ENCODE data around the gene UGT1A7.

The UGT1A7 gene

DNA sequence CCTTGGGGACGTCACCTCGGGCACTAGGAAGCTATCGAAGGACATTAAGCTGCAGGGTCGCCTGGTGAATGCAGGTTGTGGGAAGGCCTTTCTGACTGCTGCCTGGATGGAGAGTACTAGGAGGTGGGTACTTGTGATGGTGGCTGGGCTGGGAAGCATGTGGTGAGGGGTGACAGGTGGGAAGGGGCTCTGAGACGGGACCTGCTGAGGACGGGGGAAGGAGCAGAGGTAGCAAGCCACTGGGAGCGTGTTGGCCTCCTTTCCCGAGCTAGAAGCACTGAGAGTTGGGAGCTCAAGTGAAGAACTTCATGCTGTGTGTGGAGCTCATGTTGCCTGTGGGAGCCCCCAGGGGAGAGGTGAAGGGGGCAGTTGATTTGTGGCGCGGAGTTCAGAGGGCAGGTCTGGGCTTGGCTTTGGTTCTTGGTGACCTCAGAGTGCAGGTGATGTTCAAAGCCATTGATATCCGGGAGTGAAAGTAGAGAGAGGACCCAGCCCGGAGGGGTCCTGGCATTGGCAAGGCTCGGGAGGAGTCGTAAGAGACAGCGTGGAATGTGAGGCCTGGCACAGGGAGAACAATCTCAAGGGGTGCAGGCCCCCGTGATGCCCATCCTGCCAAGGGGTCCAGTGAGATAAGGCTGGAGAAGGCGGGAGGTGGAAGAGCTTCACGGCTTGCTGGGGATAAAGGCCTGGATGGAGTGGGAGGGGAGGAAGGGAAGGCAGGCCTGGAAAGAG, 109.6 kb downstream of the UGT1A7 start:
- Histone ChIP-seq H3K9me3 (ENCODE audit: insufficient read depth, low read length, severe bottlenecking) (no peaks in the 10 kb centered on the region), H3K4me3 (ENCODE audit: low read depth in 1 of 2, low read length in 2 of 2) (no peak overlapping the region), H4K20me1 (ENCODE audit: insufficient read depth, low read length) (no peaks in the 10 kb centered on the region), H3K79me2 (ENCODE audit: insufficient read depth, low read length) (no peaks in the 10 kb centered on the region), H3K4me2 (ENCODE audit: insufficient read depth, low read length) (no peak overlapping the region), H3K9ac (ENCODE audit: low read depth, low read length) (no peak overlapping the region), H3K36me3 (ENCODE audit: insufficient read depth, low read length) (no peaks in the 10 kb centered on the region), H3K27ac (ENCODE audit: low read length) (no peak overlapping the region), H3K4me1 (ENCODE audit: insufficient read depth, low read length) (no peaks in the 10 kb centered on the region), H2AFZ (ENCODE audit: low read depth, low read length) (no peak overlapping the region), H3K27me3 (ENCODE audit: insufficient read depth, low read length, poor library complexity) (no peaks in the 10 kb centered on the region)
- no peak for DNase-seq
- ATAC-seq (ENCODE audit: insufficient read depth, low read depth), result no peak
- TF ChIP-seq EZH2 (IDR thresholded peaks at IDR 0.05; ENCODE audit: borderline replicate concordance, low read depth, low read length, severe bottlenecking), result no peak
- TF ChIP-seq, protein P1, sequence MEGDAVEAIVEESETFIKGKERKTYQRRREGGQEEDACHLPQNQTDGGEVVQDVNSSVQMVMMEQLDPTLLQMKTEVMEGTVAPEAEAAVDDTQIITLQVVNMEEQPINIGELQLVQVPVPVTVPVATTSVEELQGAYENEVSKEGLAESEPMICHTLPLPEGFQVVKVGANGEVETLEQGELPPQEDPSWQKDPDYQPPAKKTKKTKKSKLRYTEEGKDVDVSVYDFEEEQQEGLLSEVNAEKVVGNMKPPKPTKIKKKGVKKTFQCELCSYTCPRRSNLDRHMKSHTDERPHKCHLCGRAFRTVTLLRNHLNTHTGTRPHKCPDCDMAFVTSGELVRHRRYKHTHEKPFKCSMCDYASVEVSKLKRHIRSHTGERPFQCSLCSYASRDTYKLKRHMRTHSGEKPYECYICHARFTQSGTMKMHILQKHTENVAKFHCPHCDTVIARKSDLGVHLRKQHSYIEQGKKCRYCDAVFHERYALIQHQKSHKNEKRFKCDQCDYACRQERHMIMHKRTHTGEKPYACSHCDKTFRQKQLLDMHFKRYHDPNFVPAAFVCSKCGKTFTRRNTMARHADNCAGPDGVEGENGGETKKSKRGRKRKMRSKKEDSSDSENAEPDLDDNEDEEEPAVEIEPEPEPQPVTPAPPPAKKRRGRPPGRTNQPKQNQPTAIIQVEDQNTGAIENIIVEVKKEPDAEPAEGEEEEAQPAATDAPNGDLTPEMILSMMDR (IDR thresholded peaks at IDR 0.05; ENCODE audit: borderline replicate concordance, extremely low read depth, low read length, poor library complexity, severe bottlenecking), result no peak

DNA sequence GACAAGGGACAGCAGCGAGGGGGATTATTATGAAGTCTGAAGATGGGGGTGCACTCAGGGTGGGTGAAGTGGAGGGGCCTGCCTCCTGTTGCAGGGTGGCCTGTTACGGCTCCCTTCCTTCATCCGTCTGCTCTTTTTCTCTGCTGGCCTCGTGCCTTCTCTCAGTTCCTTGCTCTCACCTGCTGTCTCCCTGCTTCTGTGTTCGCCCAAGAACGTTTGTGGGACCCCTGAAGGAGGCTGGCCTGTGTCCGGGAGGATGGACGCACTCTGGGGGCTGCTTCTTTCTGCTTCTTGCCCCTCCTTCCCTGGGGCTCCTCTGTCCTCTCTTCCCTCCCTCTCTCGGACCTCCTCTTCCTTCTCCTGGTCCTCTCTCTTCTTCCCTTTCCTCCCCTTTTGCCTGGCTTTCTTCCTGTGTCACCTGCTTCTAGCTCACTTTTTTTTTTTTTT, 110.2 kb downstream of the UGT1A7 start:
- Histone ChIP-seq H3K4me1 (ENCODE audit: insufficient read depth, low read length) (no peaks in the 10 kb centered on the region), H3K4me2 (ENCODE audit: insufficient read depth, low read length) (no peak overlapping the region), H3K4me3 (ENCODE audit: low read depth in 1 of 2, low read length in 2 of 2) (no peak overlapping the region), H3K36me3 (ENCODE audit: insufficient read depth, low read length) (no peaks in the 10 kb centered on the region), H2AFZ (ENCODE audit: low read depth, low read length) (no peak overlapping the region), H4K20me1 (ENCODE audit: insufficient read depth, low read length) (no peaks in the 10 kb centered on the region), H3K27ac (ENCODE audit: low read length) (no peak overlapping the region), H3K9ac (ENCODE audit: low read depth, low read length) (no peak overlapping the region), H3K9me3 (ENCODE audit: insufficient read depth, low read length, severe bottlenecking) (no peaks in the 10 kb centered on the region), H3K27me3 (ENCODE audit: insufficient read depth, low read length, poor library complexity) (no peaks in the 10 kb centered on the region), H3K79me2 (ENCODE audit: insufficient read depth, low read length) (no peaks in the 10 kb centered on the region)
- TF ChIP-seq, protein P1 (IDR thresholded peaks at IDR 0.05; ENCODE audit: borderline replicate concordance, extremely low read depth, low read length, poor library complexity, severe bottlenecking), result no peak
- TF ChIP-seq EZH2 (IDR thresholded peaks at IDR 0.05; ENCODE audit: borderline replicate concordance, low read depth, low read length, severe bottlenecking), result no peak
- ATAC-seq (ENCODE audit: insufficient read depth, low read depth) (no peak), DNase-seq (no peak)

DNA sequence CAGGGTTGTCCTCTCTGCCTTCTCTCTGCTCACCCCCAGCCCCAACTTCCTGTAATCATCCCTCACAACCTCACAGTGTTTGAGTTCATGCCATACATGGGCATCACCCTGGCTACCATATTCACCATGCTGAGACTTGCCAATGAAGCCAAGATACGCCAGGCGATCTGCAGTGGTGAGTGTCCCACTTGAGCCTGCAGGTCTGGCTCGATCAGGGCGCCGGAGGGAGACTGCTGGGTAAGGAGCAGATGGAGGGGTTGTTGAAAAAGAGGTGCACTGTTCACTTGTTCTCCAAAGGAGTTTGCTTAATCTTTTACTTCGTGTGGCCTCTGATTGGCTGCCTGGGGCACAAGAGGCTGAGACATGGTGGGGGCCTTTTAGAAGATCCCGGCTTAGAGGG, 111.0 kb downstream of the UGT1A7 start:
- no peak overlapping the region for H3K4me3 ChIP-seq (ENCODE audit: low read depth in 1 of 2, low read length in 2 of 2)
- H3K36me3 ChIP-seq (ENCODE audit: insufficient read depth, low read length), result no peaks in the 10 kb centered on the region
- H3K9me3 ChIP-seq (ENCODE audit: insufficient read depth, low read length, severe bottlenecking), result no peaks in the 10 kb centered on the region
- H3K4me1 ChIP-seq (ENCODE audit: insufficient read depth, low read length), result no peaks in the 10 kb centered on the region
- no peak for DNase-seq
- no peaks in the 10 kb centered on the region for H4K20me1 ChIP-seq (ENCODE audit: insufficient read depth, low read length)
- H3K27ac ChIP-seq (ENCODE audit: low read length), result no peak overlapping the region
- H2AFZ ChIP-seq (ENCODE audit: low read depth, low read length), result no peak overlapping the region
- no peak for ATAC-seq (ENCODE audit: insufficient read depth, low read depth)
- no peak overlapping the region for H3K4me2 ChIP-seq (ENCODE audit: insufficient read depth, low read length)
- no peaks in the 10 kb centered on the region for H3K27me3 ChIP-seq (ENCODE audit: insufficient read depth, low read length, poor library complexity)
- H3K9ac ChIP-seq (ENCODE audit: low read depth, low read length), result no peak overlapping the region
- H3K79me2 ChIP-seq (ENCODE audit: insufficient read depth, low read length), result no peaks in the 10 kb centered on the region
- TF ChIP-seq, protein P1 (IDR thresholded peaks at IDR 0.05; ENCODE audit: borderline replicate concordance, extremely low read depth, low read length, poor library complexity, severe bottlenecking), result no peak
- no peak for TF ChIP-seq EZH2 (IDR thresholded peaks at IDR 0.05; ENCODE audit: borderline replicate concordance, low read depth, low read length, severe bottlenecking)

Data from DND-41 (cell line).